OCI-LY3 (cell line): ENCODE data around the gene UNC13D.

Source experiments
- CTCF ChIP-seq: fragments of 200-600, 300-600 bp; sonication (generic); IDR thresholded peaks from 2 replicates; pipeline ENCODE4 v1.5.1; 2014; ENCODE audit warnings: antibody characterized with exemption, low read length, low read depth
- EZH2phosphoT487 ChIP-seq: fragments of 200-600 bp; shearing (Covaris generic); IDR thresholded peaks from 2 replicates; pipeline ENCODE4 v1.6.1; 2018; ENCODE audit warnings: antibody characterized with exemption, mixed run types, low read depth

- TF ChIP-seq CTCF: no peak
- TF ChIP-seq EZH2phosphoT487: no peak
Measured at GRCh38 chr17:75842963-75843576, 1.1 kb downstream of the UNC13D start.
